ENCODE results near the gene INF2. TPM values are rescaled to one million over a fixed set of nuclear protein-coding genes. Genes with fewer than 3 reads are reported as not detected.

The INF2 gene
- total and polyA plus RNA-seq, 2 experiments from 2014 or later, result 36.7 to 75.5 TPM

- TF ChIP-seq REST (IDR thresholded peaks at IDR 0.05; ENCODE audit: unreplicated experiment), result no peak
These were observed 11.1 kb upstream of the INF2 start (continued) for GRCh38 chr14:104678346-104678745.

GRCh38 chr14:104678901-104679705 lies 10.3 kb upstream of the INF2 start:
- Histone ChIP-seq H3K36me3 (ENCODE audit: insufficient read depth) (no peaks in the 10 kb centered on the region), H3K4me2 (peak overlapping the region; percentile 93), H3F3A (replicated peaks; ENCODE audit: low read depth) (peaks cover 27% of the 10 kb centered on the region), H3K79me2 (replicated peaks; ENCODE audit: insufficient read depth) (no peaks in the 10 kb centered on the region), H3K27ac (ENCODE audit: low read depth) (peak overlapping the region; percentile 97; the same call in 1 of the 2 replicates), H3K9me2 (ENCODE audit: insufficient read depth) (peaks cover 6% of the 10 kb centered on the region; the same call in 1 of the 2 replicates), H3K4me3 (no peak overlapping the region), H2AFZ (no peak overlapping the region), H3K4me1 (ENCODE audit: insufficient read depth) (peaks cover 61% of the 10 kb centered on the region), H4K20me1 (replicated peaks; ENCODE audit: insufficient read depth) (no peaks in the 10 kb centered on the region), H3K27me3 (ENCODE audit: insufficient read depth) (no peaks in the 10 kb centered on the region)
- ATAC-seq (no peak), DNase-seq (ENCODE audit: low spot score) (no peak)
- Mint-ChIP-seq H3K9me3 (no peaks in the 10 kb centered on the region), H3K4me1 (peaks cover 57% of the 10 kb centered on the region), H3K4me3 (no peak overlapping the region), H3K27ac (peak overlapping the region; percentile 98; the same call in 1 of the 2 replicates), H3K27me3 (ENCODE audit: insufficient read depth, low read depth, poor library complexity) (peaks cover 23% of the 10 kb centered on the region), H3K36me3 (ENCODE audit: low read depth) (no peaks in the 10 kb centered on the region)
- TF ChIP-seq REST (IDR thresholded peaks at IDR 0.05; ENCODE audit: unreplicated experiment) (no peak), ZNF462 (CRISPR knock-in tag; IDR thresholded peaks at IDR 0.05) (no peak), POLR2AphosphoS5 (IDR thresholded peaks at IDR 0.05; ENCODE audit: low read depth) (no peak), ZNF331 (CRISPR knock-in tag; IDR thresholded peaks at IDR 0.05; ENCODE audit: low read depth) (no peak), JUNB (IDR thresholded peaks at IDR 0.05; ENCODE audit: unreplicated experiment) (no peak), STAT1 (IDR thresholded peaks at IDR 0.05; ENCODE audit: unreplicated experiment) (no peak), NANOG (IDR thresholded peaks at IDR 0.05; ENCODE audit: borderline replicate concordance) (no peak), ZNF114 (CRISPR knock-in tag; IDR thresholded peaks at IDR 0.05) (no peak), ETS1 (IDR thresholded peaks at IDR 0.05) (no peak)
